HEK293T (cell line): ENCODE results near the gene CHML.
A peak's percentile ranks its signal among the peaks of the same experiment; 100 is the strongest.

ENCODE experiments used
- CTCF ChIA-PET: fragments of 350-600 bp; formaldehyde crosslinking; extraction: SDS; loops from one replicate; lab custom pipeline; 2021; ENCODE audit warnings: antibody characterized with exemption, inconsistent platforms; lab: Yijun Ruan, JAX
- POLR2A ChIA-PET: fragments of 350-600 bp; formaldehyde crosslinking; extraction: SDS; loops from one replicate; lab custom pipeline; 2020; ENCODE audit warnings: antibody characterized with exemption, inconsistent platforms; lab: Yijun Ruan, JAX
- DNase-seq: peaks from one replicate; pipeline ENCODE4 v3.0.0; 2012; ENCODE audit warnings: mixed read lengths; ENCODE audit errors: extremely low spot score
- ARNT ChIP-seq: fragments of 450-650 bp; IDR thresholded peaks from 2 replicates; pipeline ENCODE4 v1.6.1; 2017; ENCODE audit warnings: mild to moderate bottlenecking
- BHLHE40 ChIP-seq: fragments of 450-650 bp; IDR thresholded peaks from 2 replicates; pipeline ENCODE4 v1.6.1; 2016; ENCODE audit warnings: mild to moderate bottlenecking, moderate library complexity, borderline replicate concordance
- CTBP1 ChIP-seq: fragments of 450-650 bp; IDR thresholded peaks from 2 replicates; pipeline ENCODE4 v1.6.1; 2016; ENCODE audit warnings: borderline replicate concordance
- ELF4 ChIP-seq: fragments of 450-650 bp; IDR thresholded peaks from 2 replicates; pipeline ENCODE4 v1.6.1; 2017; ENCODE audit warnings: antibody characterized with exemption
- FOXA1 ChIP-seq: fragments of 450-650 bp; IDR thresholded peaks from 2 replicates; pipeline ENCODE4 v1.6.1; 2016; ENCODE audit warnings: mild to moderate bottlenecking
- FOXK2 ChIP-seq: fragments of 450-650 bp; IDR thresholded peaks from 2 replicates; pipeline ENCODE4 v1.6.1; 2016; ENCODE audit warnings: mild to moderate bottlenecking
- FOXM1 ChIP-seq: fragments of 450-650 bp; IDR thresholded peaks from 2 replicates; pipeline ENCODE4 v1.6.1; 2017; ENCODE audit warnings: mild to moderate bottlenecking, borderline replicate concordance
- HDGF ChIP-seq: fragments of 450-650 bp; IDR thresholded peaks from 2 replicates; pipeline ENCODE4 v1.6.1; 2017; ENCODE audit warnings: antibody characterized with exemption, borderline replicate concordance
- L3MBTL2 ChIP-seq: fragments of 450-650 bp; conservative IDR thresholded peaks from 2 replicates; pipeline ENCODE4 v1.6.1; 2016; ENCODE audit warnings: mild to moderate bottlenecking
- LEF1 ChIP-seq: fragments of 450-650 bp; IDR thresholded peaks from 2 replicates; pipeline ENCODE4 v1.6.1; 2017; ENCODE audit warnings: mild to moderate bottlenecking, borderline replicate concordance
- NFRKB ChIP-seq: fragments of 450-650 bp; IDR thresholded peaks from 2 replicates; pipeline ENCODE4 v1.6.1; 2016; ENCODE audit warnings: mild to moderate bottlenecking, moderate library complexity
- SP1 ChIP-seq: fragments of 450-650 bp; IDR thresholded peaks from 2 replicates; pipeline ENCODE4 v1.6.1; 2017
- SUZ12 ChIP-seq: fragments of 450-650 bp; IDR thresholded peaks from 2 replicates; pipeline ENCODE4 v1.6.1; 2016; ENCODE audit warnings: mild to moderate bottlenecking
- TARDBP ChIP-seq: fragments of 450-650 bp; IDR thresholded peaks from 2 replicates; pipeline ENCODE4 v1.6.1; 2016
- ZNF384 ChIP-seq: fragments of 450-650 bp; IDR thresholded peaks from 2 replicates; pipeline ENCODE4 v1.6.1; 2016
- TF ChIP-seq, protein P1 (sequence below): fragments of 450-650 bp; IDR thresholded peaks from 2 replicates; pipeline ENCODE4 v1.6.1; 2016

The CHML gene

GRCh38 chr1:241630476-241630875 lies 9.7 kb downstream of the CHML start:
- POLR2A ChIA-PET: interaction anchor here (0.8 to 1.5 kb wide), 2 partner anchors 10 to 218 kb away, joined by 3 to 6 read pairs; partner anchors contain the start of genes CHML, EXO1 and OPN3
- CTCF ChIA-PET: interaction anchor here (0.6 kb wide), 1 partner anchor 99 kb away, joined by 3 read pairs; no protein-coding TSS in a partner anchor
- TF ChIP-seq FOXA1 (peak; percentile 81), LEF1 (no peak), CTBP1 (peak; percentile 40; the same call in 1 of the 2 replicates)
- TF ChIP-seq, protein P1, sequence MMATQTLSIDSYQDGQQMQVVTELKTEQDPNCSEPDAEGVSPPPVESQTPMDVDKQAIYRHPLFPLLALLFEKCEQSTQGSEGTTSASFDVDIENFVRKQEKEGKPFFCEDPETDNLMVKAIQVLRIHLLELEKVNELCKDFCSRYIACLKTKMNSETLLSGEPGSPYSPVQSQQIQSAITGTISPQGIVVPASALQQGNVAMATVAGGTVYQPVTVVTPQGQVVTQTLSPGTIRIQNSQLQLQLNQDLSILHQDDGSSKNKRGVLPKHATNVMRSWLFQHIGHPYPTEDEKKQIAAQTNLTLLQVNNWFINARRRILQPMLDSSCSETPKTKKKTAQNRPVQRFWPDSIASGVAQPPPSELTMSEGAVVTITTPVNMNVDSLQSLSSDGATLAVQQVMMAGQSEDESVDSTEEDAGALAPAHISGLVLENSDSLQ: peak; percentile 84
- no peak for DNase-seq

- POLR2A ChIA-PET: interaction anchor here (0.8 to 1.5 kb wide), 2 partner anchors 10 to 219 kb away, joined by 3 to 6 read pairs; partner anchors contain the start of genes CHML, EXO1 and OPN3
- CTCF ChIA-PET: interaction anchor here (0.6 to 1.0 kb wide), 2 partner anchors 100 to 218 kb away, joined by 3 read pairs; partner anchors contain the start of gene EXO1
- DNase-seq: no peak
- TF ChIP-seq FOXM1: no peak
- no peak for TF ChIP-seq FOXK2
- TF ChIP-seq FOXA1: no peak
- TF ChIP-seq SP1: no peak
- no peak for TF ChIP-seq SUZ12
- TF ChIP-seq CTBP1: no peak
- no peak for TF ChIP-seq BHLHE40
- TF ChIP-seq, protein P1: no peak
- TF ChIP-seq LEF1: no peak
These were observed 10.2 kb downstream of the CHML start for GRCh38 chr1:241630005-241630404.

DNA sequence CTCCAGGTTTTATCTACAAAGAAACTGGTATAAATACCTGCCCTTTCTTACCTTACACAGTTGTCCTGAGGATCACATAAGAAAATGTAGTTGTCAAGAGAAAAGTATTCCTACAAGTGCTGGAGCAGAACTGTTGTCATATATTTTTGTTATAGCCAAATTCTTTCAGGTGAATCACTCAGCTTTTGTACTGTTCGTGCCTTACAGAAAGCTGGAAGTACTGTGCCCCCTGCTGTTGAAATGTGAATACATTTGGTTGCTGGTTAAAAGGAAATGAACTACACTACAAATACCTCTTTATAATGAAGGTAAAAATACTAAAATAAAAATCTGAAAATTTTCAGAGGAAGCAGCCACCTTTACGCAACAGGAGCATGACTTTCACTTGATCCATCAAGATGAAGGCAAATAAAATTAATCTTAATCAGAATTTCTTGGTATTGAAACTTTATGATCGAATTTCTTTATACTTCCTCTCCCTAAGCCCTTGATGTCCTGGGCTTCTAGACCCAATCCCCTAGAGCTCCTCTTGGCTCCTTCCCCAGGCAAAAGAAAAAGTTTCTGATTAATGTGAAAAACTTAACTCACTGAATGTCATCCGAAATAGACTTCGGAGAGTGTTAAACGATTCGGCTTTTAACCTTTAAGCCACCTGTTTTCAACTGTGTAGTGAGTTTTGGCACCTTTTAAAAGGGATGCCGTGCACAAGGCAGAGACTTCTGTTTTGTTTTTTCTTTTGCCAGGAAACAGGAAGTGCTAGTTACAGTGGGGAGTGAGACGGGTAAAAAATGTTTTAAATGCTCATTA lies 12.5 kb downstream of the CHML start:
- POLR2A ChIA-PET: interaction anchor here (1.0 to 1.3 kb wide), 2 partner anchors 220 to 222 kb away, joined by 3 to 5 read pairs; partner anchors contain the start of gene EXO1
- peak; percentile 51 for DNase-seq
- CTCF ChIA-PET: interaction anchor here (0.6 to 1.5 kb wide), 9 partner anchors 8 to 358 kb away, joined by 3 to 8 read pairs (median 4); partner anchors contain the start of genes CHML and OPN3
- TF ChIP-seq L3MBTL2: no peak
- no peak for TF ChIP-seq LEF1
- no peak for TF ChIP-seq BHLHE40
- TF ChIP-seq CTBP1: no peak
- TF ChIP-seq FOXM1: no peak
- TF ChIP-seq SUZ12: no peak
- TF ChIP-seq TARDBP: no peak
- no peak for TF ChIP-seq HDGF

- CTCF ChIA-PET: interaction anchor here (0.8 kb wide), 1 partner anchor 9 kb away, joined by 4 read pairs; no protein-coding TSS in a partner anchor
- TF ChIP-seq HDGF (no peak), FOXK2 (no peak), CTBP1 (no peak), LEF1 (no peak), FOXA1 (no peak), SP1 (no peak), BHLHE40 (no peak), L3MBTL2 (no peak), TARDBP (no peak), FOXM1 (no peak), ELF4 (no peak)
- POLR2A ChIA-PET: no interaction called here
- no peak for DNase-seq
These were observed 15.2 kb downstream of the CHML start for GRCh38 chr1:241624935-241625334.

DNA sequence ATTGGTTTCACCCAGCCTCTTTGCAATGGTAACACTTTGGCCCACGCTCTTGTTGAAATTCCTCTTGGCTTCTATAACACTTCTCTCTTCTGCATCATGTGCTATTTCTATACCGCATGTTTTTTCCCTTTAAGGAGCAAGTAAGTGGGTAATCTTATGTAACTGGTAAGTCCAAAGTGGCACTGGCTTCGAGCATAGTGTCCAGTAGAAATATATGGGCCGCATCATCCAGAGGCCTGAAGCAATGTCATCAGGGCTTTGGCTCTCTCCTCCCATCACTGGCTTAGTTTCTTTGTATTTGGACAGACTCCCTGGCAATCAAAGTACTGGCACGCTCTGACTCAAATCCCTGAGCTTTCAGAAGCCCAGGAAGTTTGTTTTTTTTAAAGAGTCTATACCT lies 17.5 kb downstream of the CHML start:
- no peak for DNase-seq
- ChIA-PET POLR2A (no interaction called here), CTCF (interaction anchor here (0.7 kb wide), 1 partner anchor 10 kb away, joined by 5 read pairs; no protein-coding TSS in a partner anchor)
- TF ChIP-seq FOXA1 (no peak), FOXM1 (no peak), ELF4 (no peak), ZNF384 (no peak), TARDBP (no peak), HDGF (no peak)

- ChIA-PET POLR2A (no interaction called here), CTCF (interaction anchor here (1.6 kb wide), 1 partner anchor 10 kb away, joined by 8 read pairs; no protein-coding TSS in a partner anchor)
- DNase-seq: no peak
- TF ChIP-seq FOXA1 (no peak), FOXM1 (no peak), NFRKB (no peak), L3MBTL2 (no peak), HDGF (no peak), ARNT (no peak), SUZ12 (no peak), ELF4 (no peak), LEF1 (no peak), BHLHE40 (no peak), FOXK2 (no peak), ZNF384 (no peak)
- TF ChIP-seq, protein P1: no peak
These were observed 22.7 kb downstream of the CHML start for GRCh38 chr1:241617426-241617825.
